CD4-positive, alpha-beta T cell treated with Interleukin-4 for 1 hour (primary cell): ENCODE results near the gene CDC42BPB.
"Not testable (repeated sequence)": the region's sequence is repeated elsewhere in the genome, so short reads cannot be mapped to it uniquely, and the experiment has no call there.

Experiments used
- DNase-seq, 2 donors: peaks; one replicate each; pipeline ENCODE4 v3.0.0-alpha.2; 2020 to 2022

CDC42BPB gene

DNA sequence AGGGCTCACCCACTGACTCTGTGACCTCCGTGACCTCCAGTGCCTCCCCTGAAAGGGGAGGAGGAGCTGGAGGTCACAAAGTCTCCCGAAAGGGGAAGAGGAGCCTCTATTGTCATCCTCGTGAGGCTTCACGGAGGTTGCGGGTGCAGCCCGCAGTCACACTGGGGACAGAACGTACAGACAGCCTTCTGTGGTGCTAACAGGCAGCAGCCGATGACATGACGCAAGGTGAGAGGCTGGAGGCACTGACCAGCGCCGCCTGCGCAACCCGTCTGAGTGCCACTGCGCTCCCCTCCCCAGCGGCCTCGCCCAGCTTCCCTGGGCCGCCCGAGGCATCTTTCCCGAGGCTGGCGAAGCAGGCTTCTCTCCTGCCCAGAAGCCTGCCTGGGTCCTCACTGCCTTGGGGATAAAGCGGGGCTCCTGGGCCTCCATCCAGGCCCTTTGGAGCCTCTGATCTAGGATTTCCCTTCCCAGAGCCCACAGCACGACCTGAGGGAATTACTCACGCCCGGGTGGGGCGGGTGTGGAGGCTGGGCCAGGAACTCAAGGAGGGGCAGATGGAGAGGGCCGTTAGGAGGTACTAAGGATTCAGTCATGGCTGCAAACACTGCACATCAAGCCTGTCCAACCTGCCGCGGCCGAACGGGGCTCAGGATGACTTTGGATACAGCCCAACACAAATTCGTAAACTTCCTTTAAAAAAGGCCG, 14.3 kb upstream of the CDC42BPB start:
- DNase-seq = no peak

DNA sequence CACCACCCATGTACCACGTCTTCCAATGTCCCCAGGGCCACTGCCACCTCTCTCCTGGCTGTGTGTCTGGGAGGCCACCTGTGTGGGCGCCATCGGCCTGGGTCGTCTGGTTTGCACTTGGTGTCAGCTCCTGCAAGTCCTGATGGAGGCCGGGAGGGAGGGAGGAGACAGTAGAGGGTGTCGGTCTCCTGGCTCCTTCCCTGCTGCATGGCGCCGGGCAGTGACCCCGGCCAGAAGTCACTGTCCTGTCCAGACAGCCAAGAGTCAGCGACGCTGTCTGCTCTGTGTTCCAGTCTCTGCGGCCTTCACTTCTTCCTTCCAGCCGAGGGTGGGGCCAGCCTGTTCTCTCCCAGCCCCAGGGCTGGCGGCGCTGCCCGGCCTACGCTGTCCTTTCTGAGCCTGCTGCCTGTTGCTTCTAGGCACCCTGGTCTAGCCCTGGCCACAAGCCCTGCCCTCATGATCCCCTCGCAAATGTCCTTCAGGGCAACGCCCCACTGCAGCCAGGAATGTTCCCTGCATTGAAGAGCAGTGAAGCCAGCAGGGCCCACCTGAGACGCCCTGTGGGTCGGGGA, 13.7 kb upstream of the CDC42BPB start:
- DNase-seq = no peak

DNA sequence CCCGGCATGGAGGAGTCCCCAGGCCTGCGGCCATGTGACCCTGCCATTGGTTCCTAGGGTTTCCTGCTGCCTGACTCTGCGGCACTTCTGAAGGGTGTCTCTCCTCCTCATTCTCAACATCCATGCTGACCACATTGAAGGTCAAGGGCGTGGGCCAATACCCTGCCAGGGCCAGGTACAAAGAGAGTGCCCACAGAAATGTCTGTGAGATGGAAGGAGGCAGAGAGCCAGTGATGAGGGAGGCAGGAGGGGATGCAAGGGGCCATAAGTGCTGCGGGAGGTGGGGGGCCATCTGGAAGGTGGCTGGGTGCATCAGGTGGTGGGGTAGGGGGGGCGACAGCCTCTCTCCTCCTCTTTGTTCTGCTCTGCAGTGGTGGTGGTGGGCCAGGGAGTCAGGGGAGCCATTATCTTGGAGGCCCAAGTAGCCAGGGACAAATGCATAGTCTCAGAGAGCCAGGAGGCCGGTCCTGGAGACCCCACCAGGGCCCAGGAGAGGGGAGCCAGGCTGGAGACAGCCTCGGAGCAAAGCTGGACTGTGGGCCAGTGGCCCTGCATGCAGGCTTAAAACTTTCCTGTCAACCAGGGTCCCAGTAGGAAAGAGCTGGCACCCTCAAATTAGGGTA, 13.0 kb upstream of the CDC42BPB start:
- DNase-seq = no peak

DNA sequence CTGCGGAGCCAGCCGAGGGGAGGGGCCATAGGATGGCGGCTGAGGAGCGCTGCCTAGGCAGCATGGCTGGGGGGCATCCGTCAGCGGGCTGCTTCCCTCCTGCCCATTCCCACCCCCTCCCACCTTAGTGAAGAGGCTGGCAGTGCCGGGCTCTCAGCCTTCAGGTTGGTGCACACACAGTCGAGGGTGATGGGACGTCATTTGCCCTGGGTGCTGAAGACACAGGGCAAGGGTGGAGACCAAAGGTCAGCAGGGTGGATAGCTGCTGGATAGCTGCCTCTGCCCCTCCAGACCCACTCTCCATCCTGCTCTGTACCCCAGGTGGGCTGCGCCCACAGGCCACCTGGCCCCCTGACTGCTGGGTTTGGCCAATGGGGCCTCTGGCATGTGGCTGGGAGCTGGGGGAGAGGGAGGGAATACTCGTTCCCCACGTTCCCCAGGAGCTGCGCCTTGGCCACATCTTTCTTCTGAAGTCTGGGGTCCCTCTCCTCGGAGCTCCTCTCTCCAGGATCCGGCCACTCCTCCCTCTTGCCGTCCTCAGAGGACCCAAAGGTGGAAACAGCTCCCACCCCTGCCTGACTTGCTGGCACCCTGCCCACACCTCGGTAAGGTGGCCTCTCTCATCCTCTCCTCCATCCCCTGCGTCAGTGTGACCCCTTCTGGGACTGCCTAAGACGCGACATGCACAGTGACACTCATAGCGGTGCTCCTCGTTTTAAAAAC, 11.2 kb upstream of the CDC42BPB start:
- DNase-seq = no peak

DNA sequence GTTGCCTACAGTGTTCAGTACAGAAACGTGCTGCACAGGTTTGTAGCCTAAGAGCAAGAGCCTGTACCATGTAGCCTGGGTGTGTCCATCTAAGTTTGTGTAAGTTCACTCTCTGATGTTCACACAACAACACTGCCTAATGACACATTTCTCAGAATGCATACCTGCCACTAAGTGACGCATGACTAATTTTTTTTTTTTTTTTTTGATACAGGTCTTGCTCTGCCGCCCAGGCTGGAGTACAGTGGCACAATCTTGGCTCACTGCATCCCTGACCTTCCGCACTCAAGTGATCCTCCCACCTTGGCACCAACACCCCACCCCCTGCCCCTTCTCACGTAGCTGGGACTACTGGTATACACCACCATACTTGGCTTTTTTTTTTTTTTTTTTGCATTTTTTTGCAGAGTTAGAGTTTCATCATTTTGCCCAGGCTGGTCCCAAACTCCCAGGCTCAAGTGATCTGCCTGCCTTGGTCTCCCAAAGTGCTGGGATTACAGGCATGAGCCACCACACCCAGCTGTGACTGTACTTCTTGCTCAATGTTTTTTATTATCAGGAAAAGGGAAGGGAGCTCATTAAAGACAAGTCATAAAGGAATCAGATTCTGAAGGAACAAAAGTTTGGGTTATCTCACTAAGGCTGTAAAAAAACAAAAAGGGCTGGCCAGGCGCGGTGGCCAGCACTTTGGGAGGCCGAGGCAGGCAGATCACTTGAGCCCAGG, 10.0 kb upstream of the CDC42BPB start:
- DNase-seq = no peak

DNA sequence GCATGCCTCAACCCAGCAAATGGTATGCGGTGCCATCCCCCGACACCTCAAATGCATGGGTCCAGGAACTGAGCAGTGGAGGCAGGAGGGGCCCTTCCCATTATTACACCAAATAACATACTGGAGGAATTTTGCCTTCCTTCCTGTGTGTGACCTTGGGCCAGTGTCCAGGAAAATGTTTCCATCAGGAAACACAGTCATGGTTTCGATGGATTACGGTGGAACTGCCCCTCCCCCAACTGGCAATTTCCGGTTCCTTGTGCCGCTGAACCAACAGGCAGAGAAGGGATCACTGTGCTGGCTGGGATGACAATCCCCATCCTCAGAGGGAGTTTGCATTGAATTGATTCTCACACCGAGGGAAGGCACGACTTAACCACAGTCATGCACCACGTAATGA, 9.1 kb upstream of the CDC42BPB start:
- DNase-seq = no peak

DNA sequence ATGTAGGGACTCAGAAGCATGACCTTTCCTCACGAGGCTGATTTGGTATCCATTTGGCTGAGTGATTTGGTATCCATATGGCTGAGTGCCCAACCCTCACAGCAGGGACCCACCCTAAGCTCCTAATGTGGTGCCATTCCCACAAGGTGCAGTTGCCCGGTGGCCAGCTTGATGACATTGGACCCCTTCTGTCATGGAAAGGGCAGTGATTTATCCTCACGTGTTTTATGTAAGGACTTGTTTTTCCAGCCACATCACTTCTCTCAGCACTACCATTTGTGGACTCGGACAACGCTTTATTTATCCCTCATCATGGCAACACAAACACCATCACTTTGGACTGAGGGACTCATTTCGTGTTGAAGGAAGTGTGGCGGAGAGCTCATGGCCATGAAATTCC, 8.5 kb upstream of the CDC42BPB start:
- no peak for DNase-seq

DNA sequence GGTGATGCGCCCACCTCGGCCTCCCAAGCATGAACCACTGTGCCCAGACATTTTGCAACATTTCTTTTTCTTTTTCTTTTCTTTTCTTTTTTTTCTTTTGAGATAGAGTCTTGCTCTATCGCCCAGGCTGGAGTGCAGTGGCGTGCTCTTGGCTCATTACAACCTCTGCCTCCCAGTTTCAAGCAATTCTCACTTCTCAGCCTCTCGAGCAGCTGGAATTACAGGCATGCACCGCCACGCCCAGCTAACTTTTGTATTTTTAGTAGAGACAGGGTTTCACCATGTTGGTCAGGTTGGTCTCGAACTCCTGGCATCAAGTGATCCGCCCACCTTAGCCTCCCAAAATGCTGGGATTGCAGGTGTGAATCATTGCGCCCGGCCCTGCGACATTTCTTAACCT, 7.6 kb upstream of the CDC42BPB start:
- DNase-seq = no peak

DNA sequence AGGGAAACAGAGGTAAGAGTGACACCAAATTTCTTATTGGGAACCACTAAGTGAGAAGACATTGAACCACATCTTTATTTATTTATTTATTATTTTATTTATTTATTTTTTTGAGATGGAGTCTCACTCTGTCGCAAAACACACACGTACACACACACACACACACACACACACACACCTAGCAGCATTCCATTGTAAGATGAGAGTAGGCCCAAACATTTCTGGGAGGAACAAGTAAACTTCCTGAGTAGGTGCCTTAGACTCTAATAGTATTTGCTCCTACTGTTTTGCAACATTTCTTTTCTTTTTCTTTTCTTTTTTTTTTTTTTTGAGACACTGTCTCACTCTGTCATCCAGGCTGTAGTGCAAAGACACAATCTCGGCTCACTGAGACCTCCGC, 7.1 kb upstream of the CDC42BPB start:
- DNase-seq = no peak

DNA sequence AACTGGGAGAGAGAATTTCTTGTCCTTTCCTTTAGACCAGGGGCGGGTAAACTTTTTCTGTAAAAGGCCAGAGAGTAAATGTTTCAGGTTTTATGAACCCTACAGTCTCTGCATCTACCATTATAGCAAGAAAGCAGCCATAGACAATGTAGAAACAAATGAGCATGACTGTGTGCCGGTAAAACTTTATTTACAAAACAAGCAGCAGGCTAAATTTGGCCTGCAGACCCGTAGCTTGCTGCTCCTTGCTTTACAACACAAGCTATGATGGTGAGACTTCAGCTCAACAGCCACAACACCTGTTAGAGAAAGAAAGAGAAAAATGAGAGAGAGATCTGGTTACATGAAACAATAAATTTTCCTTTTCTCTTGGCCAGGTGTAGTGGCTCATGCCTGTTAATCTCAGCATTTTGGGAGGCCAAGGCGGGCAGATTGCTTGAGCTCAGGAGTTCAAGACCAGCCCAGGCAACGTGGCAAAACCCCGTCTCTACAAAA, 4.2 kb upstream of the CDC42BPB start:
- no peak for DNase-seq

DNA sequence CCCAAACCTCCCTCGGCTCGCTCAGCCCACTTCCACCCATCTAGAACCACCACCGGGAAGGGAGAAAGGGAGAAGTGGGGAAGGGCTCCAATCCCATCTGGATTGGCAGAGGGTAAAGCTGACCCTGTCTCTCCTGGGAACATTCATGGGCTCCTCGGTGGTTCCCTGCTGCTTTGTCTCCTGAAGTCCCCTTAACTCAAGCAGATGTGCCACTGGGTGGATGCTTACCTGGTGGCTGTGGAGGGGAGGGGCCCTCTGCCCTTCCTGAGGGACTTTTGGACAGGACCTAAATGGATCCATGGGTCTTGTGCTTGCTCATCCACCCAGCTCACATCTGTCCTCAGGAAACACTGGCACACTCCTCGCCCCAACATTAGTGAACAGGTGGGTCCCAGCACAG, 2.2 kb upstream of the CDC42BPB start:
- DNase-seq = no peak

DNA sequence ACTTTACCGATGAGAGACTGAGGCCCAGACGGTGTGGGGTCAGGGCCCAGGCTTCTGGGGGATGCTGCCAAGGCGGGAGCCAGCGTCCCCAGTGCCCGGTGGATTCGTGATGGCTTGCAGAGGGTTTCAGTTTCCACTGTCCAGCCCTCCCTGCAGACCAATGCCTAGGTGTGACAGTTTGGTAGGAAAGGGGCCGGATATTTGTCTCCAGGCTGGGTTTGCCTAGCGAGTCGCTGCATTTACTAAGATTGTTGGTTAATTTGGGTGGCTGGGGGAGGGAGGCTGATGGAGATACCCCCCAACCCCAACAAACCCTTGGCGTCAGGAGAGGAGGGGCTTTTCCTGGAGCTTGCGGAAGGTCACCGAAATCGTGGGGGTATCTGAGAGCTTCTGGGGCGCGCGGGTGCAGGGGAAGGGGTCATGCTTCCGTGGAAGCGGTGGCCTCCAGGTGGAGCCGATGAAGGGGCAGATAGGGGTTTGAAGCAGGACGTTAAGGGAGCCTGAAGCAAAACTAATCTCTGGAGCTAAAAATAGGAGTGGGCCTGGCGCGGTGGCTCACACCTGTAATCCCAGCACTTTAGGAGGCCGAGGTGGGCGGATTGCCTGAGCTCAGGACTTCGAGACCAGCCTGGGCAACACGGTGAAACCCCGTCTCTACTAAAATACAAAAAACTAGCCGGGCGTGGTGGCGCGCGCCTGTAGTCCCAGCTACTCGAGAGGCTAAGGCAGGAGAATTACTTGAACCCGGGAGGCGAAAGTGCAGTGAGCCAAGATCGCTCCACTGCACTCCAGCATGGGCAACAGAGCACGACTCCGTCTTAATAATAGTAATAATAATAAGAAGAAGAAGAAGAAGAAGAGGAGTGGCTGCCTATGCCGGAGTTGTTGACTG, 1.1 kb upstream of the CDC42BPB start:
- no peak for DNase-seq

DNA sequence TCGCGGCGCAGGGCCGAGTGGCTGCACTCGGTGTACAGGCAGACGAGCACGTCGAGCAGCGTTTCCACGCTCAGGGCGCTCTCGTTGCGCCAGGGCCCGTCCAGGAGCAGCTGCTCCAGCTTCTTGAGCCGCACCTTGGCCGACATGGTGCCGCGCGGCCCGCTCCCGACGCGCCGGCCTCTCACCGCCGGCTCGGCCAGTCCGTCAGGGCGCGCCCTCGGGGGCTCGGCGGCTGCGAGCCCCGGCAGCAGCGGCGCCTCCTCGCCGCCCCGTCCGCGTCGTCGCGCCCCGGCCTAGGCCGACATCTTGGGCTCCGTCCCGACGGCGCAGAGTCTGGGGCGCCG, 349 bp downstream of the CDC42BPB start:
- DNase-seq = no peak

DNA sequence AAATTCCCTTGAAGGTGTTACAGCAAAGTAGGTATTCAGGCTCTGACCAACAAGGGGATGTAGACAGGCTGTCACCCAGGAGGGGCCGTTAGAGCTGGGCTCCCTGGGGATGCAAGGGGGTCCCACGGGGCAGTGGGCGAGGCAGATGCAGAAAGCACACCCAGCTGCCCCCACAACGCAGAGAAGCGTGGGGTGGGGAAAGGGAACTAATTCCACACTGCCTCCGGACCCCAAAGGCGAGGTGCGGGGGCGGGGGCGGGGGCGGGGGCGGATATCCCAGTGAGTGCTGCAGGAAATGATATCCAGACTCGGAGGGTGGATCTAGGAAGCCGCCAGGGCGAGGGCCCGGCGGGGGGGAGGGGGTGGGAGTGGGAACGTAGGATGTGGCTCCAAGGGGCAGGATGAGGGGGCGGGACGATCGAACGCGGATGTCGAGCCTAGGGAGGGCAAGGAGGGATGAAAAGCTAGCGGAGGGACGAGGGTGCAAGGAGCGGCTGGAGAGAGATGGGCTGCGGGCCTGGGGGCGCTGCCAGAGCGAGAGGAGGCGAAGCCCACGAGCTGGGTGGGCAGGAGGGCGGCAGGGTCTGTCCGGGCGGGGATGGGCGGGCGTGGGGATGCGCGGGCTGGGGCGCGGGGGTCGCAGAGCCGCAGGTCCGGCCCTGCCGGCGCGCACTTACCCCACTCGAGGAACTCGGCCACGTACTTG, 874 bp downstream of the CDC42BPB start:
- no peak for DNase-seq

DNA sequence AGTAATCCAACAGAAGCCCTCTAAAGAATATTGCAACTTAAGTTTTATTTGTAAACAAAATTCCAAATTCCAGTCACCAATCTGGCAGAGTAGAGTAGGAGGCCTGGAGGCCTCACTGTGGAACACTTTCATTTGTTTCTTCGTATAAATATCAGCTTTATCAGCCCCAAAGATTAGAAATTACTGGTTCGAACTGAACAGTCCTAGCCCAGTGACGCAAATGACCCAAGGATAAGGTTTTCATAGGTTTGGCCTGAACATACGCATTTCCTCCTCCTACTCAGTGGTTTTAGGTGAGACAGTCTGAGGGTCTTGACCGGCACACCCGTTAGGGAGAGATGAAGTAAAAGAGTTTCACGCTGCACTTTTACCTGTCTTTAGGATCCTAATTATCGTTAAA, 1.7 kb downstream of the CDC42BPB start:
- no peak for DNase-seq

DNA sequence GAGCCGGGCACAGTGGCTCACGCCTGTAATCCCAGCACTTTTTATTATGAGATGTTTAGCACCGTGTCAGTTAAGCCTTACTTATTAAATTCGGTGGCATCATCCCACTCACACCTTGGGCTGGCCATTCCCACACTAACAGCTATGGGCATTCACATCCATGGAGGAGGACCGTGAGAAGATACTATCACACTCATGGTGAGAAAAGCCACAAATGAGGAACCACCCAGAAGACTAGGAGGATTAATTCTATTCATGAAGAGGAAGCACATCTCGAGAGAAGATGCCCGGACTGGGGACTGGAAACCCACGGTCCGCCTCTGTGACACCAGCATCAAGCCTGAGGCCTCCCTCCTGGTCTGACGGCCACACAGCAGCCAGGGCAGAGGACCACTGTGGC, 4.9 kb downstream of the CDC42BPB start:
- no peak for DNase-seq

DNA sequence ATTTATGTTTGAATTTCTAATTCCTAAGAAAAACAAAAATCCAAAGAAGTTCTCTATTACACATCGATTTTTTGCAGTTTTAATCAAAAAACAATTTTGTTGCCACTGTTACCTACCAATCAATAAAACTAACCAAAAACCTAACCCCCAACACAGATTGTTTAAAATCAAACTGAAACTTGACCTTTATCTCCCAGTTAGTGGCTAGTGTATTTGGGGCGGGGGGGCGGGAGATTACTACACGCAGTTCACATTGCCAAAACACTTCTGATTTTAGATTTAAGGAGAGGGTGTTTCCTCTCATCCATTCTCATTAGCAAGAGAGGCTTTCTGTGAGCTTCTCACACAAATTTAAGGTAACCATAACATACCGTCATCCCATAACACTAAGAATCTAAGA, 6.4 kb downstream of the CDC42BPB start:
- DNase-seq = no peak

DNA sequence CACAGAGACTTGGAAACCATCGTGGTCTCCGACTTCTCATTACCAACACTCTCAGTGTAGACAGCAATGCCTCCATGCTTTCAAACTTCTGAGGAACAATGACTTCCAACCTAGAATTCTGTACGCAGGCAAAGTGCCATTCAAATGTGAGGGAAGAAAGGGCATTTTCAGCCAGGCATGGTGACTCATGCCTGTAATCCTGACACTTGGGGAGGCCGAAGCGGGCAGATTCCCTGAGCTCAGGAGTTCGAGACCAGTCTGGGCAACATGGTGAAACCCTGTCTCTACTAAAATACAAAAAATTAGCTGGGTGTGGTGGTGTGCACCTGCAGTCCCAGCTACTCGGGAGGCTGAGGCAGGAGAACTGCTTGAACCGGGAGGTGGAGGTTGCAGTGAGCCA, 9.9 kb downstream of the CDC42BPB start:
- DNase-seq = not testable (repeated sequence)

DNA sequence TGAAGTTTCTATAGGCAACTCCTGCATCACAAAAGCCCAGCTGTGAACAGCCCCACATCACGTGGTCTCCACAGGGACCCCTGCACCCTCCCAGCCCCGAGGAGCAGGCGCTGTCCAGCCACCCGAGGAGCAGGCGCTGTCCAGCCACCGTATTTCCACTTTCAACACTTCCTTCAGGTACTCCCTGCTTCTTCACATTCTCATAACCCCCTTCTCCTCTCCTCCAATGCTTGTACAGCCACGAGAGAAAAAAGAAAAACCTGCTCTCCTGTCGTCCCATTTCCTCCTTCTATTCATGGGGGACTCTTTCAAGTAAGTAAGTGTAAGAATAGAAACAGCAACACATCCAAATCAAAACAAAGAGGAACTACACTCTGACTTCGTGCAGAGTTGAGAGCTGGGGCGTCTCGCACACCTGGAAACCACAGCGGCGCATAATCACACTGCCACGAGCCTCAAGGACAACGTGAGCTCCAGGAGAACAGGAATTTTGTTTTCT, 11.9 kb downstream of the CDC42BPB start:
- DNase-seq = no peak

DNA sequence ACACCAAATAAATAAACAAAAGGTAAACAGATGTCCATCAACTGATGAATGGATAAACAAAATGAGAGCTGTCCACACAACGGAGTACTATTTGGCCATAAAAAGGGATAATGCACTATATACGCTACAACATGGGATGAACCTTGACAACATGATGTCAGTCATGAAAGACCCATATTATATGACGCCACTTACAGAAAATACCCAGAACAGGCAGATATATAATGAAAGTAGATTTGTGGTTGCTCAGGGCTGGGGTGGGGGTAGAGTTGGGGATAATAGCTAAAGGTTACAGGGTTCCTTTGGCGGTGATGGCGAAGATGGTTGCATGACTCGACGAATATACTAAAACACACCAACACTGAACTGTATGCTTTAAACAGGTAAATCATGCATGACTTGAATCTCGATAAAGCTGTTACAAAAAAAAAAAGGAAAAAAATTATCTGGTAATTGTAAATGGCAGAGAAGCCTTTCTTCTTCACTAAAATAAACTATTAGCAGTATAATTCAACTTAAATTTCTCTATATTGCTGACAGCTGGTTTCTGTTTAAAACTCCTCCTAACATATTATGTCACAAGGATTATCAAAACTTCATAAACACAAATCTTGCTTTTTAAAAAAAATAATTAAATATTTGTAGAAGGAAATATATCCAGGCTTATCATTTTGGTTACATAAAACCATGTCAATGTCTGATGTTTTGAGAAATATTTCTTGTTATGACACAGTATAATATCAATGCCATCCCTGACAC, 13.9 kb downstream of the CDC42BPB start:
- DNase-seq = no peak

DNA sequence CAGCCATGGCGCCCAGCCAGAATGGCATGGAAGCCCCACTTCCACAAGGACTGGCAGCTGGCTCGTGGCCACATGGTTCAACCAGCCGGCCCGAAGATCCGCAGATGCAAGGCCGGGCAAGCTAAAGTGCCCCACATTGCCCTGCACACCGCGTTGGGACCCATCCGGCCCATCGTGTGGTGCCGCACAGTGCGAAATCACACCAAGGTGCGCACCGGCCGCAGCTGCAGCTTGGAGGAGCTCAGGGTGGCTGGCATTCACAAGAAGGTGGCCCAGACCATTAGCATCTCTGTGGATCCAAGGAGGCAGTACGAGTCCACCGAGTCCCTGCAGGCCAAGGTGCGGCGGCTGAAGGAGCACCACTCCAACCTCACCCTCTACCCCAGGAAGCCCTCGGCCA, 15.9 kb downstream of the CDC42BPB start:
- no peak for DNase-seq
